A549 (cell line): ENCODE results near the gene LRRC28.

Experiments used
- CHD2 ChIP-seq: fragments of 150-350 bp; IDR thresholded peaks from 2 replicates; pipeline ENCODE4 v1.6.1; 2014; ENCODE audit warnings: low read length; ENCODE audit not compliant: partially characterized antibody
- CTCF ChIP-seq: fragments of >200 bp; sonication (Bioruptor Twin); formaldehyde crosslinking; IDR thresholded peaks from 3 replicates; pipeline ENCODE4 v1.5.1; 2016
- EP300 ChIP-seq, 2 experiments: fragments of >200 bp; sonication (Bioruptor Twin); formaldehyde crosslinking; IDR thresholded peaks; 2 replicates in 1 of 2; 3 replicates in 1 of 2; pipeline ENCODE4 v1.6.1; 2016 to 2017
- ESRRA ChIP-seq: fragments of 150-350 bp; IDR thresholded peaks from 2 replicates; pipeline ENCODE4 v1.6.1; 2014; ENCODE audit warnings: mild to moderate bottlenecking, low read length, borderline replicate concordance
- MAX ChIP-seq: IDR thresholded peaks from 2 replicates; pipeline ENCODE4 v1.6.1; 2012
- POLR2A ChIP-seq: IDR thresholded peaks from 2 replicates; pipeline ENCODE4 v1.6.1; 2012; ENCODE audit warnings: mild to moderate bottlenecking, low read length
- RAD21 ChIP-seq, 2 experiments: fragments of >200 bp in 1 of 2; sonication (Bioruptor Twin) in 1 of 2; formaldehyde crosslinking in 1 of 2; IDR thresholded peaks in 1 of 2; conservative IDR thresholded peaks in 1 of 2; 2 replicates in 1 of 2; 3 replicates in 1 of 2; pipeline ENCODE4 v1.6.1; 2012 to 2018; ENCODE audit warnings: inconsistent platforms in 1 of 2

- TF ChIP-seq EP300 (IDR thresholded peaks at IDR 0.05): no peak
- TF ChIP-seq CHD2: no peak
- TF ChIP-seq CTCF: no peak
- TF ChIP-seq RAD21 (conservative IDR thresholded peaks at IDR 0.05 in 1 of 2, IDR thresholded peaks at IDR 0.05 in 1 of 2): no peak
- no peak for TF ChIP-seq MAX
- TF ChIP-seq ESRRA: no peak
- TF ChIP-seq POLR2A: no peak
These were observed 45.1 kb downstream of the LRRC28 start for GRCh38 chr15:99296386-99296785.
